ENCODE measurements around the gene CACNA1D.
A peak's percentile ranks its signal among the peaks of the same experiment; 100 is the strongest.
"Not testable (repeated sequence)": the region's sequence is repeated elsewhere in the genome, so short reads cannot be mapped to it uniquely, and the experiment has no call there.

Gene CACNA1D

DNA sequence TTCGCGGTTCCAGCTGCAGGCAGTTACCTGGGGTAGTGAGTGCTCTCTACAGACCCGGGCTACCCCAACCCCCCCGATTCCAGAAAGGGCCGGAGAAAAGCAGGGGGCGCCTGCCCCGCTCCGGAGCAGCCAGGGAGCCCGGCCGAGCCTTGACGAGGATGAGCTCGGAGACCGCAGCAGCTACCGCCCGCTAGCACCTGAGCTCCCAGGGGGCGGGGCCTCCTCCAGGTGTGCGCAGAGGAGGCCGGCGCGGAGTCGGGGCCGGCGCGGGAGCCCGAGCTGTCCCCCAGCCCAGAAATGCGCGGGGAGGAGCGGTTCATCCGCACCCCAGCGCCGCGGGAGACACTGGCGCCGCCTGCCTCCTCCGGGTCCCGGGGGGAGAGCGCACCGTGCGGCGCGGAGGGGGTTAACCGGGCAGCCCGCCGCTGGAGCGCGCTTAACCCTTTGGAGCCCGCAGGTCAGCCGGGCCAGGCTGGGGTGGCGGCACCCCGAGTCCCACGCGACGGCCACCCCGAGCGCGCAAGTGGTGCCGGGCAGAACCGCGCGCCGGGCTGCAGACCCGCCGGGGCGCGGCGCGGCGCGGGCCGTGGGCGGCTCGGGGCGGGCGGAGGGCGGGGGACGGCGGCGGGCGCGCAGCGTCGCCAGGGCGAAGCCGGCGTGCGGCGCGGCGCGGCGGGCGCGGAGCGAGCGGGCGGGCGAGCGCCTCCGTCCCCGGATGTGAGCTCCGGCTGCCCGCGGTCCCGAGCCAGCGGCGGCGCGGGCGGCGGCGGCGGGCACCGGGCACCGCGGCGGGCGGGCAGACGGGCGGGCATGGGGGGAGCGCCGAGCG, at the start of gene CACNA1D:
Gene CACNA1D, plus strand, starts transcription at position 649 of the 829 bp plus-strand sequence. CDS start 556 bp downstream, outside the sequence.
- no peak for DNase-seq (ENCODE audit: low read depth)

DNA sequence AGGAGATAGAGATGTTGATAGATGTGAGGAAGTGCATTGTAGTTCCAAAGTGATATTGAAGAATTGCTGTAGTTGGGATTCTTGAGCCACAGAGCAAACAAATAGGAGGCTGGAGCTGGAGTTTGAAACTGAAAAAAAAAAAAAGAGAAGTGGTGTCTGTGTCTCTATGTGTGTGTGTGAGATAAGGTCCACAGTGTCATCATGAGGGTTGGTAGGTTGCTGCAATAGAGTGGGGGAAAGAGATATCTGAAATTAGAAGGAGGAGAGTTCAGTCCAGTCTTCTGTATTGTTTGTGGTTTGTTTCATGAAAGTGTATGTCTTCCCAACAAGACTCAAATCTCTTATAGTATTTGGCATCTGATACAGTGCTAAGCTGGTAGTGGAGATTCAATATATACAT, 37.3 kb upstream of the CACNA1D start:
- DNase-seq (ENCODE audit: low read depth) = peak; percentile 29

- DNase-seq (ENCODE audit: low read depth) = no peak
Observed at GRCh38 chr3:53460326-53460725, 34.1 kb upstream of the CACNA1D start.

DNA sequence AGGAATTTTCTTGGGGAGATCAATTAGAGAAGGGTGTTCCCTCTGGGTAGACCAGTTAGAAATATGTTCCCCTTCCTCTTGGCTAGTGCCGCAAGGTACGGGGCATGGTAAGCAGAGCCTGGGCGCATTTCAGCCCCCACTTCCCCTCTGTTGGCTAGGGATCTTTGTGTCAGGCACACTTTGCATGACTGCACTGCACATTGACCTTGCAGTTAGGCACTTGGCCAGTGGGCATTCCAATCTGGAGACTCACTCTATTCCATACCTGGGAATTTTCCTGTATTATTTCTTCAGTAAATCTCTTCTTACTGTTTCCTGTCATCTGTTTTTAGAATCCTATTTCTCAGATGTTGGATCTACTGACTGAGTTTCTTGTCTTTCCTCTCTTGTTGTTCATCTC, 30.0 kb upstream of the CACNA1D start:
- DNase-seq (ENCODE audit: low read depth) = no peak

DNA sequence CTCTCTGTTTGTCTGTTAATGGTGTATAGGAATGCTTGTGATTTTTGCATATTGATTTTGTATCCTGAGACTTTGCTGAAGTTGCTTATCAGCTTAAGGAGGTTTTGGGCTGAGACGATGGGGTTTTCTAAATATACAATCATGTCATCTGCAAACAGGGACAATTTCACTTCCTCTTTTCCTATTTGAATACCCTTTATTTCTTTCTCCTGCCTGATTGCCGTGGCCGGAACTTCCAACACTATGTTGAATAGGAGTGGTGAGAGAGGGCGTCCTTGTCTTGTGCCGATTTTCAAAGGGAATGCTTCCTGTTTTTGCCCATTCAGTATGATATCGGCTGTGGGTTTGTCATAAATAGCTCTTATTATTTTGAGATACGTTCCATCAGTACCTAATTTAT, 24.7 kb upstream of the CACNA1D start:
- not testable (repeated sequence) for DNase-seq (ENCODE audit: low read depth)

- DNase-seq (ENCODE audit: low read depth) = no peak
Observed at GRCh38 chr3:53473422-53473821, 21.0 kb upstream of the CACNA1D start.

DNA sequence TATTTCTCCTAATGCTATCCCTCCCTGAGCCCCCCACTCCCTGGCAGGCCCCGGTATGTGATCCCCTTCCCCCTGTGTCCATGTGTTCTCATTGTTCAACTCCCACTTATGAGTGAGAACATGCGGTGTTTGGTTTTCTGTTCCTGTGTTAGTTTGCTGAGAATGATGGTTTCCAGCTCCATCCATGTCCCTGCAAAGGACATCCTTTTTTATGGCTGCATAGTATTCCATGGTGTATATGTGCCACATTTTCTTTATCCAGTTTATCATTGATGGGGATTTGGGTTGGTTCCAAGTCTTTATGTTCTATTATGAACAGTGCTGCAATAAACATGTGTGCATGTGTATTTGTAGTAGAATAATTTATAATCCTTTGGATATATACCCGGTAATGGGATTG, 18.0 kb upstream of the CACNA1D start:
- DNase-seq (ENCODE audit: low read depth) = not testable (repeated sequence)

DNA sequence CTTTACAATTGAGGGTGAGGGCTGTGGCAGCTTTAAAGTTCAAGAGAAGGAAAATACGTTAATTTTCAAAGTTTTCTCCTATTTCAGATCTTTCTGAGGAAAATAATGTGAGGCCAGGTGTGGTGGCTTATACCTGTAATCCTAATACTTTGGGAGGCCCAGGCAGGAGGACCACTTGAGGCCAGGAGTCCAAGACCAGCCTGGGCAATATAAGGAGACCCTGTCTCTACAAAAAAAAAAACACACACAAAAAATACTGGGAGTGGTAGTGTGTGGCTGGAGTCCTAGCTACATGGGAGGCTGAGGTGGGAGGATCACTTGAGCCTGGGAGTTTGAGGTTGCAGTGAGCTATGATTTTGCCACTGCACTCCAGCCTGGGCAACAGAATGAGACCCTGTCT, 16.7 kb upstream of the CACNA1D start:
- DNase-seq (ENCODE audit: low read depth) = not testable (repeated sequence)

DNA sequence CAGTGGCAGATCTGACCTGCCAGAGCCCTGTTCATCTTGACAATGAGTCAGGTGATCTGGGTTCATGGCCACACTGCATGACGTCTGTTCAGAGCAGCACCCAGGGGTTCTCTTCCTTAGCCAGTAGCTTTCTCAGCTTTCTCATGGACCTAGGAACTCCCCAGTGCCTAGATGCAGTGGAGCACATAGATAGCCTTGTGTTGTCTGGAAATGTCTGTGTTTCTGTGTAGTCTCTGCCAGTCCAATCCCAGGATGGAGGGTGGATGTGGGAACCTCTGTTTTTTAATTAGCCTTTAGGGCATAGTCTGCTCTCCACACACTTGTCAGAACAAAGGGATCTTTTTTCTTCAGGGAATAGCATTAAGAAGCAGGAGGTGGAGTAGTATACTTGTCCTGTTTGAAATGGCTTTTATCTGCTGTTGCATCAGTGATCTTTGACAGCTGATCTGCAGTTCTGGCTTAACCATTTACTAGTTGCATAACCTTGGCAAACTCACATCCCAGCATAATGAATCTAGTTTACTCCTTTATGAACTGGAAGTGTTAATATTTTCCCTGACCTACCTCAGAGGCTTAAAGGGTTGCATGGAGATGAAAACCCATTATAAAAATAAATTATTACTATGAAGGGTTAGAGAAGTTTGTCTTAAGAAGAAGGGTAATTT, 16.1 kb upstream of the CACNA1D start:
- no peak for DNase-seq (ENCODE audit: low read depth)

DNA sequence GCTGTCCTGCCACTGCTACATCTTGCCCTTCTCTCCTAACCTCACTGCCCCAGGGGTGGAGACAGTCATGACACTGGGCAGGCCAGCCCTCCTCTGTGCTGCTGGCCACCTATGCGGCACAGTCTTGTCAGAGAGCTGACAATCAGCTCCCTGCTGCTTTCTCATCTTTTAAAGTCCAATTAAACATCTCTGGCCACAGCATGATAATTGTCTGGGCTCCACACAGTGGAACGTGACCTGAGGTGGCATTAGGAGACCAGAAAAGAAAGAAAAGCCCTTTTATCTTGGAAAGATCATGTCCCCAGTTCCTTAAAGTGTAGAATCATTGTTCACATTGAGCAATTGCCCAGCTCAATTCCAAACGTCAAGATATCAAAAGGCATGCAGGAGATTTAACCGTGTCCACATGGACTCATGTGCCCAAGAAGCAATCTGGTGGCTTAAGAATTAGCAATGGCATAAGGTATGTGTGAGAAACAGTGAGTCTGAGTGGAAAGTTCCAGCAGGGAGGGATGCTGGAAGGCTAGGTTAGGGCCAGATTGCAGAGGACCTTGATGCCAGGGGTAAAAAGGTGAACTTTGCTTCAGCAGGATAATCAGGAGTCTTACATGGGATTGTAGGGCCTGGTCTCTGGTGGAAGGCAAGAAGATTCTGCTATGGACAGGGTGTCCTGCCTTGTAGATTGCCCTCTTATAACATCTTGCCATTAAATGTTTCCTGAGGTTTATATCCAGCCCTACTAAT, 15.3 kb upstream of the CACNA1D start:
- no peak for DNase-seq (ENCODE audit: low read depth)

DNA sequence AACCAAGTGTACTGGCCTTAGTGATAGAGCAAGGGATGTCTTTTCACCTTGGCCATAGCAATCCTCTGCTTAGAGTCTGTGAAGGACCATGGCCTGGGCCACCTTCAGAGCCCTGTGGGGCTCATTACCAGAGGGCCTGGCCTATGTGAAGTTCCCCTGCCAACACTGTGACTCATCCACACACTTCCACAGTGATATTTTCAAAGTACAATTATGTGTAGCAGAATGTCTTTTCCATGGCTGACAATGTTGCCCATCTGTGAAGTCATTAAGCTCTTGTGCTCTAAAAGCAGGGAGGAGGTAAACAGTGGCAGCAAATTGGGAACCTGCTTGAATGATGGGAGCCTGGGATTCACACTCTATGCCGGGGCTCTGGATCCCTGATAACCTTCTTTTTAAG, 12.2 kb upstream of the CACNA1D start:
- DNase-seq (ENCODE audit: low read depth) = no peak

- DNase-seq (ENCODE audit: low read depth) = no peak
Observed at GRCh38 chr3:53483821-53484220, 10.6 kb upstream of the CACNA1D start.

DNA sequence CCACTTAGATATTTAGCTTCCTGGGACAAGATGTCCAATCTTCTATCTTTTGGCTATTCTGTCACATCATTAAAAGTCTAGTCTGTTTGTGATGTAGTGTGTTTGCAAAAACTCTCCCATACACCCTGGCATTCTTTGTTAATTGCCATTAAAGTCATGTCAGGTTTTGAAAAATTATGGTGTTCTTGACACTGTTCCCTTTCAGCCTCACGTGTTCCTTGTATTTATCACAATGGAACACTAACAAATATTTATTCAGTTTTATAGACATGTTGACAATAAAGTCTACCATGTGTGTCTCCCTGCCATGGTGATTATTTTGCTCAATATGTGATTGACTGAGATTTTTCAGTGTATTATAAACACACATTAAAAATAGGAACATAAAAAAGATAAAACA, 9.4 kb upstream of the CACNA1D start:
- DNase-seq (ENCODE audit: low read depth) = no peak

DNA sequence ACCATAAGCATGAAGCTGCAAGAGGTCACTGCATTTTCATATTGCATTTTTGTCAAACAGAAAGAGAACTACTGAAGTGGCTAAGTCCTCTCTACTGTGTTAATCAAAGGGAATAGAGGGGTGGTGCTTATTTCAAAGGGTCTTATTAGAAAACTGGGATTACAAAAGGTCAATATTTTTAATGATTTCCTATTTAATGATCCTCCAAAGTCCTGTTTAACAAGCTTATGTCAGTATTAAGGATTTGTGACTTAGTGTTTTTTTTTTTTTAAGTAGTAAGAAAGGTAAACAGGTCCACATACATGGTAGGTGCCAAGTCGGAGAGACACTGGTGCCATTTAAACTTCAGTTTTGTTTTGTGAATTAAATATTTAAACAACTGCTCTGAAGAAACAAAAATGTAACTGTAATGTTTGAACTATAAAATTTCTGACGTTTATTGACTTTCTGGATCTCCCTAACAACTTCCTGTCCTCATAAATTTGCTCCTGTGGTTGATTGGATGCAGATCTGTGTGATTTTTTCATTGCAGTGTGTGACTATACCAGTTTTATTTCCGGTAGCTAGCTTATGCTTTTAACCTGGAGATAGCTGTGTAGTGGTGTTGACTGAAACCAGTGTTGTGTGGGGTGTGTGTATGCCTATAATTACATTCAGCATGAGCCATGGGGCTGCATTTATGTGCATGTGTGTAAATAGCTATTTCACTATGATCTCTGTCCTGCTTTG, 8.6 kb upstream of the CACNA1D start:
- no peak for DNase-seq (ENCODE audit: low read depth)

DNA sequence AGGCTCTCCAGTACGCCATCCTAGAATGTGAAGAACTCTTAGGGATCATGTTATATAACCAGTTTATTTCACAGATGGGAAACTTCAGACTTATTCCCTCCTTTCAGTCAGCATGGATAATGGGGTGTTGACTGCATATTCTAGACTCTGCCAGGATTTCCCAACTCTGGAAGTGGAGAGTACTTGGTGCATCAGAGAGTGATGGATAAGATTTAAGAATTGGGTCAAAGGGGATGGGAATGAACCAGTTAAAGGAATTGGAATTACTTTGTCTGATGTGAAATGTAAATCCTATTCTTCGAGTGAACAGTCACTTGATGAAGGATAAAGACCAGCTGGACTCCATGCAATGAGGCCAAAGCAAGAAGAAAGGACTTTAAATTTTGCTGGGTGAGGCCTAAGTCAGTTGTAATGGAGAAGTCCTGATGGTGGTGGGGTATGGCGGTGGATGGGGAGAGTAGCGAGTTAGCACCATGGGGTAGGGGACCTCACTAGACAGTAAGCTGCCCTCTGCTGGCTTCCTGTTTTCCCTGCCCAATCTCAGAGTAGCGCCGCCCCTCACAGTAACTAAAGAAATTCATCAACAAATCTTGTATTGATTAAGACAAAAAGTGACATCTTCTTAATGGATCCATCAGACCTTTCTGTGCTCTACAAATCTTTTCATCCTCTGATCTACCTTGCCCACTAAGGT, 7.3 kb upstream of the CACNA1D start:
- no peak for DNase-seq (ENCODE audit: low read depth)

DNA sequence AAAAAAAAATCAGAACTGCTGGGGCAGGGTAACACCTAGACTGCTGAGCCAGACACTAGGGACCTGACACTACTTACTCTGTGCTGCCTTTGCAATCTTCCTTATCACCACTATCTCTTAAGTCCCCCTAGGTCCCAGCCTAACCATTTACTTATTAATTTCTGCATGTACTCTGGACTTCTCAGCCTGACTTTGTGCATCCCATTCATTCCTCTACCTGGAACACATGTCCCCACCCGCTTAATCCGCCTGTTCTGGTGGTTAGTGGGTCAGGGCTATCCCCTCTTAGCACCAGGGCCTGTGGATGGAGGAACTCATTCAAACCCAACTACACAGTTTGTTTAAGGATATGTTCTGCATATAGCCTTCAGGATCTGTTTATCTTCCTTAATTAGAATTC, 5.0 kb upstream of the CACNA1D start:
- DNase-seq (ENCODE audit: low read depth) = no peak

DNA sequence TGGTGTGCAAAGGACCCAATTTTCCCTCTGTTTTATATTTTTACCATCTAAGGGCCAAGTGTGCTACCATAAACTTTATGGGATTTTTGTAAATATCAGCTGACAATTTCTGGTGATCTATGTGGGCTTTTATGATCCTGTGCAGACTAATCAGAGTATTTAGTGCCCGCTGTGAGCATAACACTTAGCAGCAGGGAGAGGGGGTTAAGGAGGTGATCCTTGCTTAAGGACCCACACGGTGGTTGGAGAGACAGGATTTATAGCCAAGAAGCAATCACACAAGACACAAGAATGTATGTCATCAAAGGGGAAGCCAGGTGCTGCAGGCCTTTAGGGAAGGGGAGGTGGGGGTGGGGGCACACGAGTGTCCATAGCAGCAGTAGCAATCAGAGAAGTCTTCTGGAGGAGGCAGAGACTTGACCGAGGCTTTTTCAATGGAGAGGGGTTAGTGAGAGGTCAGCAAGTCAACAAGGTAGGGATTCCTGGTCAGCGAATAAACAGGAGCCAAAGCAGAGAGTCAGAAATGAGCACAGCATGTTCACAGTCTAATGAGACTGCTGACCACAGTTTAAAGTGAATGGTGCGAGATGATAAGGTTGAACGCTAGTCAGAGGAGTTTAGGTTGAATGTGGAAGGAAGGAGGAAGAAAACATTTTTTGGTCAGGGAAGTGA, 4.5 kb upstream of the CACNA1D start:
- DNase-seq (ENCODE audit: low read depth) = peak; percentile 39

GRCh38 chr3:53490459-53490968, 3.9 kb upstream of the CACNA1D start:
- DNase-seq (ENCODE audit: low read depth) = no peak

DNA sequence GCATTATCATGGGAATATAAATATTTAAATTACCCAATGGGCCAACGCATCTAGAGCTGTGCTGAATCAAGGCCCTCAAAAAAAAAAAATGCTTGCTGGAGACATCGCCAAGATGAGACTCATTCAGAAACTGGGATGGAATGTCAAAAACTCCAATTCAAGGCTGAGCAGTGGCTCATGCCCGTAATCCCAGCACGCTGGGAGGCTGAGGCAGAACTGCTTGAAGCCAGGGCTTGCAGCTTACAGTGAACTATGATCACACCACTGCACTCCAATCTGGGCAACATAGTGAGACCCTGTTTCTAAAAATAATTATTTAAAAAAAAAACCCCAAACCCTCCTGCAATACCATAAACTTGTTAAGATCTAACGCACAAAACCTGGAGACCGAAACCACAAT, 3.1 kb upstream of the CACNA1D start:
- no peak for DNase-seq (ENCODE audit: low read depth)

GRCh38 chr3:53493595-53493962, 832 bp upstream of the CACNA1D start:
- DNase-seq (ENCODE audit: low read depth) = no peak

- no peak for DNase-seq (ENCODE audit: low read depth)
Observed at GRCh38 chr3:53495146-53495519, 722 bp downstream of the CACNA1D start.
